ENCODE results near the gene TMEFF2. TPM values are rescaled to one million over a fixed set of nuclear protein-coding genes. Genes with fewer than 3 reads are reported as not detected.

TMEFF2 gene
- total and polyA plus RNA-seq, 4 donors: 0.08 TPM; not detected in 3

DNA sequence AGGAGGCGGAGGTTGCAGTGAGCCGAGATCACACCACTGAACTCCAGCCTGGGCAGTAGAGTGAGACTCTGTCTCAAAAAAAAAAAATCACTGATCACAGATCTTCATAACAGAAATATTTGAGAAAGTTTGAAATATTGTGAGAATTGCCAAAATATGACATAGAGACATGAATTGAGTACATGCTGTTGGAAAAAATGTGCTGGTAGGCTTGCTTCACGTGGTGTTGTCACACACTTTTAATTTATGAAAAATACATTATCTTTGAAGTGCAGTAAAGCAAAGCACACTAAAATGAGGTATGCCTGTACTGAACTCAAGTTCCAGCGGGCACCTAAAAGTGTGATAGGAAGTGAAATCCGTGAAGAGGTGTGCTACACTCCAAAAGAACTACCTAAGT, 152.6 kb downstream of the TMEFF2 start (continued):
- TF ChIP-seq, protein P1, sequence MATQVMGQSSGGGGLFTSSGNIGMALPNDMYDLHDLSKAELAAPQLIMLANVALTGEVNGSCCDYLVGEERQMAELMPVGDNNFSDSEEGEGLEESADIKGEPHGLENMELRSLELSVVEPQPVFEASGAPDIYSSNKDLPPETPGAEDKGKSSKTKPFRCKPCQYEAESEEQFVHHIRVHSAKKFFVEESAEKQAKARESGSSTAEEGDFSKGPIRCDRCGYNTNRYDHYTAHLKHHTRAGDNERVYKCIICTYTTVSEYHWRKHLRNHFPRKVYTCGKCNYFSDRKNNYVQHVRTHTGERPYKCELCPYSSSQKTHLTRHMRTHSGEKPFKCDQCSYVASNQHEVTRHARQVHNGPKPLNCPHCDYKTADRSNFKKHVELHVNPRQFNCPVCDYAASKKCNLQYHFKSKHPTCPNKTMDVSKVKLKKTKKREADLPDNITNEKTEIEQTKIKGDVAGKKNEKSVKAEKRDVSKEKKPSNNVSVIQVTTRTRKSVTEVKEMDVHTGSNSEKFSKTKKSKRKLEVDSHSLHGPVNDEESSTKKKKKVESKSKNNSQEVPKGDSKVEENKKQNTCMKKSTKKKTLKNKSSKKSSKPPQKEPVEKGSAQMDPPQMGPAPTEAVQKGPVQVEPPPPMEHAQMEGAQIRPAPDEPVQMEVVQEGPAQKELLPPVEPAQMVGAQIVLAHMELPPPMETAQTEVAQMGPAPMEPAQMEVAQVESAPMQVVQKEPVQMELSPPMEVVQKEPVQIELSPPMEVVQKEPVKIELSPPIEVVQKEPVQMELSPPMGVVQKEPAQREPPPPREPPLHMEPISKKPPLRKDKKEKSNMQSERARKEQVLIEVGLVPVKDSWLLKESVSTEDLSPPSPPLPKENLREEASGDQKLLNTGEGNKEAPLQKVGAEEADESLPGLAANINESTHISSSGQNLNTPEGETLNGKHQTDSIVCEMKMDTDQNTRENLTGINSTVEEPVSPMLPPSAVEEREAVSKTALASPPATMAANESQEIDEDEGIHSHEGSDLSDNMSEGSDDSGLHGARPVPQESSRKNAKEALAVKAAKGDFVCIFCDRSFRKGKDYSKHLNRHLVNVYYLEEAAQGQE (IDR thresholded peaks at IDR 0.05): no peak

- Histone ChIP-seq H3K4me3 (ENCODE audit: low read depth in 1 of 3, low read length in 3 of 3) (no peak overlapping the region), H3K27ac (ENCODE audit: low read depth in 1 of 2, low read length in 2 of 2) (no peak overlapping the region), H3K27me3 (ENCODE audit: control insufficient read depth in 4 of 4, insufficient read depth in 4 of 4, low read length in 3 of 4) (no peaks in the 10 kb centered on the region), H3K36me3 (ENCODE audit: control insufficient read depth in 4 of 4, insufficient read depth in 3 of 4, low read depth in 1 of 4, low read length in 3 of 4) (no peaks in the 10 kb centered on the region), H3K9me3 (ENCODE audit: control insufficient read depth in 4 of 4, low read length in 3 of 4) (no peaks in the 10 kb centered on the region), H3K9ac (ENCODE audit: low read depth in 1 of 2, low read length in 2 of 2) (no peak overlapping the region), H3K4me1 (ENCODE audit: control insufficient read depth in 4 of 4, insufficient read depth in 4 of 4, low read length in 3 of 4) (no peaks in the 10 kb centered on the region)
- TF ChIP-seq, protein P2, sequence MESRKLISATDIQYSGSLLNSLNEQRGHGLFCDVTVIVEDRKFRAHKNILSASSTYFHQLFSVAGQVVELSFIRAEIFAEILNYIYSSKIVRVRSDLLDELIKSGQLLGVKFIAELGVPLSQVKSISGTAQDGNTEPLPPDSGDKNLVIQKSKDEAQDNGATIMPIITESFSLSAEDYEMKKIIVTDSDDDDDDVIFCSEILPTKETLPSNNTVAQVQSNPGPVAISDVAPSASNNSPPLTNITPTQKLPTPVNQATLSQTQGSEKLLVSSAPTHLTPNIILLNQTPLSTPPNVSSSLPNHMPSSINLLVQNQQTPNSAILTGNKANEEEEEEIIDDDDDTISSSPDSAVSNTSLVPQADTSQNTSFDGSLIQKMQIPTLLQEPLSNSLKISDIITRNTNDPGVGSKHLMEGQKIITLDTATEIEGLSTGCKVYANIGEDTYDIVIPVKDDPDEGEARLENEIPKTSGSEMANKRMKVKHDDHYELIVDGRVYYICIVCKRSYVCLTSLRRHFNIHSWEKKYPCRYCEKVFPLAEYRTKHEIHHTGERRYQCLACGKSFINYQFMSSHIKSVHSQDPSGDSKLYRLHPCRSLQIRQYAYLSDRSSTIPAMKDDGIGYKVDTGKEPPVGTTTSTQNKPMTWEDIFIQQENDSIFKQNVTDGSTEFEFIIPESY (IDR thresholded peaks at IDR 0.05): no peak
- TF ChIP-seq, protein P1 (IDR thresholded peaks at IDR 0.05): no peak
- TF ChIP-seq EGR1 (IDR thresholded peaks at IDR 0.05; ENCODE audit: low read depth in 2 of 2): no peak
- no peak for TF ChIP-seq SP1 (IDR thresholded peaks at IDR 0.05)
- TF ChIP-seq FOXA2 (IDR thresholded peaks at IDR 0.05): no peak
- TF ChIP-seq, protein P3, sequence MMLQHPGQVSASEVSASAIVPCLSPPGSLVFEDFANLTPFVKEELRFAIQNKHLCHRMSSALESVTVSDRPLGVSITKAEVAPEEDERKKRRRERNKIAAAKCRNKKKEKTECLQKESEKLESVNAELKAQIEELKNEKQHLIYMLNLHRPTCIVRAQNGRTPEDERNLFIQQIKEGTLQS (IDR thresholded peaks at IDR 0.05): no peak
- TF ChIP-seq CTCF (IDR thresholded peaks at IDR 0.05; ENCODE audit: low read depth, low read length, missing input control): no peak
- TF ChIP-seq GABPA (IDR thresholded peaks at IDR 0.05 in 1 of 2, conservative IDR thresholded peaks at IDR 0.05 in 1 of 2): no peak
- TF ChIP-seq RXRA (IDR thresholded peaks at IDR 0.05): no peak
- no peak for TF ChIP-seq HNF4G (IDR thresholded peaks at IDR 0.05)
- TF ChIP-seq FOXA1 (IDR thresholded peaks at IDR 0.05): no peak
- no peak for TF ChIP-seq RAD21 (IDR thresholded peaks at IDR 0.05)
- TF ChIP-seq HNF4A (conservative IDR thresholded peaks at IDR 0.05): no peak
- TF ChIP-seq NR2F2 (IDR thresholded peaks at IDR 0.05): no peak
- no peak for TF ChIP-seq TAF1 (conservative IDR thresholded peaks at IDR 0.05)
- 39% methylated on average over 1 of the region's 1 CpG for WGBS
- DNase-seq (ENCODE audit: low spot score): no peak
These were observed 156.6 kb downstream of the TMEFF2 start for GRCh38 chr2:192038110-192038509.
